Right kidney (tissue), 1 donor: Measurements from ENCODE around the gene SLC27A5.
"Not testable (repeated sequence)": the region's sequence is repeated elsewhere in the genome, so short reads cannot be mapped to it uniquely, and the experiment has no call there.

ENCODE experiments used
- DNase-seq: peaks from one replicate; pipeline ENCODE4 v3.0.0-alpha.2; 2016

The SLC27A5 gene

GRCh38 chr19:58529405-58529804 is 17.6 kb upstream of the SLC27A5 start:
- no peak for DNase-seq

GRCh38 chr19:58522709-58523108 is 10.9 kb upstream of the SLC27A5 start:
- DNase-seq, result no peak

GRCh38 chr19:58521651-58522050 is 9.9 kb upstream of the SLC27A5 start:
- DNase-seq, result no peak

- DNase-seq, result no peak
Measured at GRCh38 chr19:58520257-58520599, 8.4 kb upstream of the SLC27A5 start.

GRCh38 chr19:58519355-58520256 is 7.8 kb upstream of the SLC27A5 start, which contains the start of gene ZBTB45:
Gene ZBTB45 (minus strand): TSS chr19:58519810. CDS start chr19:58517673, 2,137 bp downstream.
- peak; percentile 94 for DNase-seq

- DNase-seq, result no peak
Measured at GRCh38 chr19:58519087-58519354, 7.2 kb upstream of the SLC27A5 start.

- DNase-seq, result no peak
Measured at GRCh38 chr19:58518256-58519086, 6.7 kb upstream of the SLC27A5 start.

- no peak for DNase-seq
Measured at GRCh38 chr19:58516964-58517833, 5.4 kb upstream of the SLC27A5 start.

- DNase-seq, result no peak
Measured at GRCh38 chr19:58516246-58516836, 4.5 kb upstream of the SLC27A5 start.

GRCh38 chr19:58515259-58515658 is 3.5 kb upstream of the SLC27A5 start:
- DNase-seq, result no peak

- no peak for DNase-seq
Measured at GRCh38 chr19:58514564-58515022, 2.8 kb upstream of the SLC27A5 start.

- DNase-seq, result peak; percentile 88
Measured at GRCh38 chr19:58513694-58514563, 2.1 kb upstream of the SLC27A5 start.

GRCh38 chr19:58513213-58513693 is 1.5 kb upstream of the SLC27A5 start:
- no peak for DNase-seq

GRCh38 chr19:58510084-58510862 is 1.5 kb downstream of the SLC27A5 start:
- DNase-seq, result no peak

- no peak for DNase-seq
Measured at GRCh38 chr19:58509731-58510083, 2.1 kb downstream of the SLC27A5 start.

GRCh38 chr19:58507602-58508223 is 4.1 kb downstream of the SLC27A5 start:
- not testable (repeated sequence) for DNase-seq

- no peak for DNase-seq
Measured at GRCh38 chr19:58500242-58500641, 11.6 kb downstream of the SLC27A5 start.

GRCh38 chr19:58499021-58499927 is 12.5 kb downstream of the SLC27A5 start:
- peak; percentile 83 for DNase-seq
